OCI-LY7 (cell line): ENCODE results near the gene IPPK.

Experiments
- EZH2phosphoT487 ChIP-seq: fragments of 200-600 bp; sonication (generic); IDR thresholded peaks from 2 replicates; pipeline ENCODE4 v1.6.1; 2018; ENCODE audit warnings: low read depth, borderline replicate concordance, mild to moderate bottlenecking, mixed run types, antibody characterized with exemption, low read length, moderate library complexity, mixed read lengths
- TF ChIP-seq, protein P1 (sequence below): fragments of 200-600 bp; sonication (generic); conservative IDR thresholded peaks from 2 replicates; pipeline ENCODE4 v1.5.1; 2014; ENCODE audit warnings: mild to moderate bottlenecking, antibody characterized with exemption, low read length, moderate library complexity, mixed read lengths

DNA sequence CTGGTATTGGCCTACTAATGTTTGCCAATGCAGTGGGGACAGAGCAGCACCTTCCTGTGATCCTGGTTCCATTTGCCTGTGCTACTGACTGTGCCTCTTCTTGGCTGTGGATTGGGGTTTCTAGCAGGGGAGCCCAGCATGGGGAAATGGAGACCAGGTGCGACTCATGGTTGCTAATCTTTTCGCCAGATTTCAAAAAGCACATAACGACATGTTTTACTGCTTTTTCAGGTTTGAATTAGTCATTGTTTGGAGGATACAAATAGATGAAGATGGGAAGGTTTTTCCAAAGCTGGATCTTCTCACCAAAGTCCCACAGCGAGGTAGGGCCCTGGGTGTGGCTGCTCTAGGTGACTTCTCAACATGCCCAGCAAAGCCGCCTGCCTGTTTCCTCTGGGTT, 57.6 kb downstream of the IPPK start:
- TF ChIP-seq, protein P1, sequence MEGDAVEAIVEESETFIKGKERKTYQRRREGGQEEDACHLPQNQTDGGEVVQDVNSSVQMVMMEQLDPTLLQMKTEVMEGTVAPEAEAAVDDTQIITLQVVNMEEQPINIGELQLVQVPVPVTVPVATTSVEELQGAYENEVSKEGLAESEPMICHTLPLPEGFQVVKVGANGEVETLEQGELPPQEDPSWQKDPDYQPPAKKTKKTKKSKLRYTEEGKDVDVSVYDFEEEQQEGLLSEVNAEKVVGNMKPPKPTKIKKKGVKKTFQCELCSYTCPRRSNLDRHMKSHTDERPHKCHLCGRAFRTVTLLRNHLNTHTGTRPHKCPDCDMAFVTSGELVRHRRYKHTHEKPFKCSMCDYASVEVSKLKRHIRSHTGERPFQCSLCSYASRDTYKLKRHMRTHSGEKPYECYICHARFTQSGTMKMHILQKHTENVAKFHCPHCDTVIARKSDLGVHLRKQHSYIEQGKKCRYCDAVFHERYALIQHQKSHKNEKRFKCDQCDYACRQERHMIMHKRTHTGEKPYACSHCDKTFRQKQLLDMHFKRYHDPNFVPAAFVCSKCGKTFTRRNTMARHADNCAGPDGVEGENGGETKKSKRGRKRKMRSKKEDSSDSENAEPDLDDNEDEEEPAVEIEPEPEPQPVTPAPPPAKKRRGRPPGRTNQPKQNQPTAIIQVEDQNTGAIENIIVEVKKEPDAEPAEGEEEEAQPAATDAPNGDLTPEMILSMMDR = no peak
- TF ChIP-seq EZH2phosphoT487 = no peak
